HL-60 (cell line): ENCODE measurements around the gene UIMC1.
"Not testable (repeated sequence)": the region's sequence is repeated elsewhere in the genome, so short reads cannot be mapped to it uniquely, and the experiment has no call there.

Experiments
- DNase-seq, 2 experiments: peaks; one replicate each; pipeline ENCODE4 v3.0.0-alpha.2; 2010 to 2020; ENCODE audit warnings: low read depth in 1 of 2, low spot score in 1 of 2
- H3K27ac ChIP-seq: fragments of 250-450 bp; sonication (Bioruptor Pico); replicated peaks from 2 replicates; pipeline ENCODE4 v1.5.1; 2020; ENCODE audit warnings: mild to moderate bottlenecking, moderate library complexity
- H3K27me3 ChIP-seq: fragments of 250-450 bp; sonication (Bioruptor Pico); 2 replicates; pipeline ENCODE4 v1.5.1; 2021; ENCODE audit warnings: mild to moderate bottlenecking, moderate library complexity; ENCODE audit not compliant: insufficient read depth, poor library complexity, severe bottlenecking
- H3K4me3 ChIP-seq: replicated peaks from 2 replicates; pipeline ENCODE4 v1.5.1; 2011; ENCODE audit warnings: mild to moderate bottlenecking, control low read depth, low read length; ENCODE audit not compliant: insufficient read depth
- CTCF ChIP-seq: IDR thresholded peaks from one replicate; pipeline ENCODE4 v1.5.1; 2011; ENCODE audit warnings: low read length, control low read depth, inconsistent platforms; ENCODE audit not compliant: insufficient read depth
- GABPA ChIP-seq: IDR thresholded peaks from 2 replicates; pipeline ENCODE4 v1.6.1; 2012; ENCODE audit warnings: low read depth
- POLR2AphosphoS5 ChIP-seq: IDR thresholded peaks from 2 replicates; pipeline ENCODE4 v1.6.1; 2012; ENCODE audit warnings: low read depth
- REST ChIP-seq: IDR thresholded peaks from 2 replicates; pipeline ENCODE4 v1.6.1; 2012; ENCODE audit warnings: low read depth; ENCODE audit not compliant: insufficient replicate concordance
- SPI1 ChIP-seq: IDR thresholded peaks from 2 replicates; pipeline ENCODE4 v1.6.1; 2012; ENCODE audit warnings: low read depth, mild to moderate bottlenecking, borderline replicate concordance

The UIMC1 gene

GRCh38 chr5:177003649-177004048 is 2.9 kb downstream of the UIMC1 start:
- DNase-seq: no peak
- TF ChIP-seq CTCF (no peak), POLR2AphosphoS5 (no peak), SPI1 (no peak), GABPA (no peak), REST (no peak)
- H3K4me3 ChIP-seq: no peak overlapping the region
- no peaks in the 10 kb centered on the region for H3K27me3 ChIP-seq
- H3K27ac ChIP-seq: no peak overlapping the region

GRCh38 chr5:176999526-176999925 is 7.1 kb downstream of the UIMC1 start:
- not testable (repeated sequence) for H3K27ac ChIP-seq, H3K27me3 ChIP-seq, H3K4me3 ChIP-seq, DNase-seq

- Histone ChIP-seq H3K4me3 (no peak overlapping the region), H3K27me3 (no peaks in the 10 kb centered on the region), H3K27ac (no peak overlapping the region)
- DNase-seq: no peak
- TF ChIP-seq POLR2AphosphoS5 (no peak), CTCF (no peak), REST (no peak), SPI1 (no peak), GABPA (no peak)
These were observed 7.8 kb downstream of the UIMC1 start for GRCh38 chr5:176998828-176999227.

GRCh38 chr5:176996780-176997179 is 9.8 kb downstream of the UIMC1 start:
- Histone ChIP-seq H3K27ac (peak overlapping the region; percentile 91), H3K4me3 (no peak overlapping the region), H3K27me3 (no peaks in the 10 kb centered on the region)
- peak; percentile 16 to 45 for DNase-seq
- TF ChIP-seq GABPA (no peak), REST (no peak), CTCF (no peak), POLR2AphosphoS5 (no peak), SPI1 (no peak)
